Motor neuron (in vitro differentiated cells): ENCODE measurements around the gene CXCL12. TPM values are rescaled to one million over a fixed set of nuclear protein-coding genes. Genes with fewer than 3 reads are reported as not detected.

Experiments used
- ATAC-seq, 8 experiments: fragments of 200-7000 bp; cut with Tn5 transposase; replicated peaks in 6 of 8; 2 replicates each; pipeline ENCODE4 v1.8.0; 2021; ENCODE audit warnings: mild to moderate bottlenecking in 8 of 8, moderate library complexity in 8 of 8
- H3K27ac ChIP-seq, 2 donors: fragments of 250-450 bp; sonication (Bioruptor Pico); 2 replicates each; pipeline ENCODE4 v1.9.0; 2021; ENCODE audit warnings: antibody characterized with exemption in 2 of 2, mild to moderate bottlenecking in 2 of 2, moderate library complexity in 1 of 2
- H3K4me1 ChIP-seq, 2 donors: fragments of 250-450 bp; sonication (Bioruptor Pico); replicated peaks in 1 of 2; 2 replicates each; pipeline ENCODE4 v1.6.1; 2021; ENCODE audit warnings: antibody characterized with exemption in 2 of 2, mild to moderate bottlenecking in 2 of 2, moderate library complexity in 1 of 2
- H3K4me3 ChIP-seq, 5 donors: fragments of 250-450 bp; sonication (Bioruptor Pico); 2 replicates each; pipeline ENCODE4 v1.9.0; 2021; ENCODE audit warnings: antibody characterized with exemption in 5 of 5, mild to moderate bottlenecking in 5 of 5, moderate library complexity in 4 of 5
- WGBS, 10 experiments: fragments of 450-650 bp; shearing (Covaris generic); methylation state at CpG; one replicate each; pipeline ENCODE4 v1.0.0; 2022; 5-methylcytosine and 5-hydroxymethylcytosine counted together
- in situ Hi-C, 9 experiments: fragments of 400-800 bp; cut with MboI; loops; one replicate each; pipeline ENCODE4 v1.15.0; 2021; ENCODE audit warnings: low sequenced_read_pairs in 9 of 9, low pct_unique_long_range_greater_than_20kb in 2 of 9; ENCODE audit not compliant: unreplicated experiment in 9 of 9
- total RNA-seq, 8 experiments: library from RNA; unstranded; fragments of 300-600 nt; gene quantifications; 2 replicates each; pipeline versions ENCODE4 v1.2.3 to v1.2.4, GENCODE V29; 2022

Gene CXCL12
- total RNA-seq, 8 experiments from 2014 or later = 1.2 to 121 (median 7.0) TPM

GRCh38 chr10:44330431-44330830 lies 54.5 kb downstream of the CXCL12 start:
- in situ Hi-C loops = no loop called here
- no peak overlapping the region for H3K4me3 ChIP-seq
- ATAC-seq = no peak
- no peak overlapping the region for H3K27ac ChIP-seq
- H3K4me1 ChIP-seq = peaks cover 7 to 12% of the 10 kb centered on the region in 2 donors

DNA sequence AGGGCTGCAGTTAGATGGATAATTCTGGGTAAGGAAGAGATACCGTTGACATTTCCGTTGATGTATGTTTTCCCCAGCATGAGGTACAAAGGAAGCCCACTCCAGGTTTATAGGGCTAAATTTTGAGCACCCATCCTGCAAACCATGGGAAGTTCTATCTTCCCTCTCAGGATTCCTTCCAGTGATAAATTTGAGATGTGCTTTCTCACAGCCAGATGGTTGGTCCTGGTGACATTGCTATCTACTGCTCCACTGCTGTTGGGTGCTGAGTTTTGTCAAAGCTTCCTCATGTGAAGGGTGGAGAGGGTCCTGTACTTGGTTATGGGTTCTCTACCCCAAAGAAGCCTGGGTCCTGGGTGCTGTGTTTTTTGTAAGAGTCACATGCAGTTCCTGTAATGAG lies 57.4 kb downstream of the CXCL12 start:
- in situ Hi-C loops = no loop called here
- H3K4me1 ChIP-seq = peaks cover 0 to 6% of the 10 kb centered on the region in 2 donors
- WGBS, 10 experiments = 73 to 100% (median 86%) methylated on average over 1 to 2 of the region's 2 CpGs; no CpG with 5 or more reads in 4 of the 10 experiments
- no peak overlapping the region for H3K4me3 ChIP-seq
- H3K27ac ChIP-seq = no peak overlapping the region
- no peak for ATAC-seq
